Fibroblast of pulmonary artery (primary cell): ENCODE data around the gene PTPRJ.

Source experiments
- DNase-seq: peaks from one replicate; pipeline ENCODE4 v3.0.0-alpha.2; 2010; ENCODE audit warnings: low read depth
- H3K4me3 ChIP-seq: replicated peaks from 2 replicates; pipeline ENCODE4 v1.5.1; 2011; ENCODE audit warnings: low read depth, mild to moderate bottlenecking, control low read depth, low read length, moderate library complexity
- TF ChIP-seq, protein P1 (sequence below): IDR thresholded peaks from 2 replicates; pipeline ENCODE4 v1.5.1; 2011; ENCODE audit warnings: mild to moderate bottlenecking, control low read depth, low read length, inconsistent platforms; ENCODE audit errors: missing control alignments

PTPRJ gene

DNA sequence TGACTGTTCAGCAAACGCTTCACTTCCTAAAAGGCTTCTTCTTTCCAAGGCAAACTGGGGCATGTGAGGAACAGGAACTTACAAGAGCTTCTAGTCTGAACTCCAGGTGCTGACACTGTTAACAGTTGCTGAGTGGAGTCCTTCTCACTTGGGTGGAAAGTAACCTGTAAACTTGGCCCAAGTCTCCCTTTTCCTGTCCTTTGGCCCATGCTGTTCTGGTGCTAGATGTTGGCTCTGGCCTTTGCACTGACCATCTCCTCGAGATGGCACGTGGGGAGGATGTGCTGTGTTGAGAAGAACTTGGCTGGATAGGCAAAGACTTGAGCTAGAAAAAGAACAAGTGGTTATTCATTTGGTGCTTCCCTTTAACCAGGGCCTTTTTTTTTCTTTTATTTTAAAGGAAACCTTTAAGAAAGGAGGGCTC is 53.6 kb downstream of the PTPRJ start:
- no peak for DNase-seq
- TF ChIP-seq, protein P1, sequence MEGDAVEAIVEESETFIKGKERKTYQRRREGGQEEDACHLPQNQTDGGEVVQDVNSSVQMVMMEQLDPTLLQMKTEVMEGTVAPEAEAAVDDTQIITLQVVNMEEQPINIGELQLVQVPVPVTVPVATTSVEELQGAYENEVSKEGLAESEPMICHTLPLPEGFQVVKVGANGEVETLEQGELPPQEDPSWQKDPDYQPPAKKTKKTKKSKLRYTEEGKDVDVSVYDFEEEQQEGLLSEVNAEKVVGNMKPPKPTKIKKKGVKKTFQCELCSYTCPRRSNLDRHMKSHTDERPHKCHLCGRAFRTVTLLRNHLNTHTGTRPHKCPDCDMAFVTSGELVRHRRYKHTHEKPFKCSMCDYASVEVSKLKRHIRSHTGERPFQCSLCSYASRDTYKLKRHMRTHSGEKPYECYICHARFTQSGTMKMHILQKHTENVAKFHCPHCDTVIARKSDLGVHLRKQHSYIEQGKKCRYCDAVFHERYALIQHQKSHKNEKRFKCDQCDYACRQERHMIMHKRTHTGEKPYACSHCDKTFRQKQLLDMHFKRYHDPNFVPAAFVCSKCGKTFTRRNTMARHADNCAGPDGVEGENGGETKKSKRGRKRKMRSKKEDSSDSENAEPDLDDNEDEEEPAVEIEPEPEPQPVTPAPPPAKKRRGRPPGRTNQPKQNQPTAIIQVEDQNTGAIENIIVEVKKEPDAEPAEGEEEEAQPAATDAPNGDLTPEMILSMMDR = no peak
- H3K4me3 ChIP-seq = no peak overlapping the region

DNA sequence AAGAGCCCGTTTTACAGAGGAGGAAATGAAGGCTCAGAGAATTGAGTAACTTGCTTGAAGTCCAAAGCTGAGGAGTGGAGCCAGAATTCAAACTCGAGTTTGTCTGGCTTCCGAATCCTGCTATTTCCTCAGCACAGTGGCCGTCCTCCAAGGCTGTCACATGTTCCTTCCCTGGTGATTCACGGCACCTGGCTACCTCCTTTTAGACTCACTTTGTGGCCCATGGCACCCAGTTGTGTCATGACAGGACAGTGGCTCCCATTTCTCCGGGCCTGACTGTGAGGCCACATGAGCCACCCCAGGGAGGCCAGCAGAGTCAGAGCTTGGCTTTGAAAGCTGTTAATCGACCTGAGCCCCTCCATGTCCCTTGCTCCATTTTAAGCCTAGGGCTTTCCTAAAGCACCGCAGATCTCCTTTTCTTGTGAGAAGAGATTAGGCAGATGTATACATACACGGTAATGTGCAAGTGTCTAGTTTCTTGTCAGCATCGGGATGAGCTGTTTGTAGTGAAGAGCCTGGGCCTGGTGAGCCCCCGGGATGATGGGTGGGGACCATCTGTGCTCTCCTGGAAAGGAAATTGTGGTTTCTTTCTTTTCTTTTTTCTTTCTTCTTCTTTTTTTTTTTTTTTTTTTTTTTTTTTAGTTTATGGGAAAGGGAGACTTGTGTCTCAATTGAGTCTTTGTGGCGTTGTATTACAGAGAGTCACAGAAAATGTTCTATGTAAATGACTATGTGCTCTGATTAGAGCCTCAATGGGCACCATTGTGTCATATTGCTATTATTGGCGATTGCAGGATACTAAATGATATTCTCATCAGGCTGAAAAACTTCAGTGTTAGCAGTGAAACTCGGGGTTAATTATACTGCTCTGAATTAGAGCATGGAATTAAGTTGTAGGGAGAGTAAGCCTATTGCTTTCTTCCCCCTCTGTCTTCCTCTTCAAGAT is 54.8 kb downstream of the PTPRJ start:
- TF ChIP-seq, protein P1 = no peak
- no peak for DNase-seq
- H3K4me3 ChIP-seq = no peak overlapping the region

- DNase-seq = no peak
- no peak overlapping the region for H3K4me3 ChIP-seq
- TF ChIP-seq, protein P1 = no peak
These were observed 55.7 kb downstream of the PTPRJ start for GRCh38 chr11:48036011-48036410.

GRCh38 chr11:48036466-48036865 is 56.1 kb downstream of the PTPRJ start:
- TF ChIP-seq, protein P1 = no peak
- no peak overlapping the region for H3K4me3 ChIP-seq
- DNase-seq = peak; percentile 62

GRCh38 chr11:48037709-48038468 is 57.5 kb downstream of the PTPRJ start:
- no peak for DNase-seq
- TF ChIP-seq, protein P1 = no peak
- H3K4me3 ChIP-seq = no peak overlapping the region

DNA sequence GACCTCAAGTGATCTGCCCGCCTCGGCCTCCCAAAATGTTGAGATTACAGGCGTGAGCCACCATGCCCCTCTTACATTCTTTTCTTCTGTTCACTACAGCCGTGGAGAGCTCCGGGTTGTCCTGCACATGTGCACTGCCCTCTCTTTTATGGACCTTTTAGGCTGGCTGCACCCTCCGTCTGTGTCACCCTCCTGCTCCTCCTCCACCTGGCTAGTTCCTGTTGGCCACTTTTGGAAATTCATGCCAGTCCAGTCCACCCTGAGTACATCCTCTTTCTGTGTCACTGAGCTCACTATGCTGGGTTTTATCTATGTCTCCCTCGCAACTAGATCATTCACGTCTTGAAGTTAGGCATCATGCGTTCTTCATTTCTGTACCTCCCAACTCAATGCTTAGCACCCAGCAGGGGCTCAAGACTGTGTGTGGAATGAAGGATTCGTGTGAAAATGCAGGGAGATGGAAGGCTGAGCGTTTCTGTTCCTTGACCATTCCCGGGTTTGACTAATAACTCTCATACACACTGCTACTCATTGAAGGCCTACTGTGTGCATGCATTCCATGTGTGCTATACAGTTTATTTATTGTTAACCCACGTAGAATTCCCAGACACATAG is 60.6 kb downstream of the PTPRJ start:
- no peak overlapping the region for H3K4me3 ChIP-seq
- DNase-seq = no peak
- TF ChIP-seq, protein P1 = no peak
